C4-2B (cell line): ENCODE results near the gene FSTL4.

Experiments
- H3K27ac ChIP-seq: fragments of 450-650 bp; 2 replicates; pipeline ENCODE4 v1.5.1; 2017
- ZFX ChIP-seq: fragments of 450-650 bp; IDR thresholded peaks from 2 replicates; pipeline ENCODE4 v1.6.1; 2017
- TF ChIP-seq, protein P1 (sequence below): fragments of 450-650 bp; conservative IDR thresholded peaks from 2 replicates; pipeline ENCODE4 v1.5.1; 2017; ENCODE audit warnings: mild to moderate bottlenecking

FSTL4 gene

DNA sequence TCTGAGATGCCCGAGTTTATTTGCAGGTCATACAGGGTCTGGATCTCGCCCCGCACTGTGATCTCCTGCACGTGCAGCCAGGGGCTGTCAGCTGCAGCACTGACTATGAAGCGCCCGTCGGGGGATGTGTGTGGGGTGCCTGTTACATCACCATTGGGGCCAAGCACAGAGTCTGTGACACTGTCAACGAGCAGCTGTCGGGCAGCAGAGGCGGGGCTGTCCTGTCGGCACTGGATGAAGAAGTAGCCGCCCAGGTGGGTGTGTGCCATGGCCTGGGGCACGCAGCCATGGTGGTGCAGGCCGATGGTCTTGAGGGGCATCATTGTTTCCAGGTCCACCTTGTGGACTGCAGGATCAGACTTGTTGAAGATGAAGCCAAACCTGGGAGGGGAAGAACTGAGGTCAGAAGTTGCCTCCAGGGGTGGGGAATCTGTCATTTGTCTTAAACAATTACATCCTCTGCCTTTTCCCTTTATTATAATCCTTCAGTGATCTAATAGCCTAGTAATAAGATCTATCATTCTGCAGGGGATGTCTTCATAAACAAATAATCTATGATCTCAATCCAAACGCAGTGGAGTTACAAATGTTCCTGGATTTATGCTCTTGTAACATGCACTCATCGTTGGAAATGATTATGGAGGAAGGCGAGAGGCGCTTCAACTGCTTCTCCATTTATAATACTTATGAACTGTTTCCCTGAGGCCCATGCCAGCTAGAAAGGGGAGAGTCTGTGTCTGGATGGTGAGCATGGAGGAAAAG is 412.7 kb downstream of the FSTL4 start:
- H3K27ac ChIP-seq: no peak overlapping the region
- TF ChIP-seq, protein P1, sequence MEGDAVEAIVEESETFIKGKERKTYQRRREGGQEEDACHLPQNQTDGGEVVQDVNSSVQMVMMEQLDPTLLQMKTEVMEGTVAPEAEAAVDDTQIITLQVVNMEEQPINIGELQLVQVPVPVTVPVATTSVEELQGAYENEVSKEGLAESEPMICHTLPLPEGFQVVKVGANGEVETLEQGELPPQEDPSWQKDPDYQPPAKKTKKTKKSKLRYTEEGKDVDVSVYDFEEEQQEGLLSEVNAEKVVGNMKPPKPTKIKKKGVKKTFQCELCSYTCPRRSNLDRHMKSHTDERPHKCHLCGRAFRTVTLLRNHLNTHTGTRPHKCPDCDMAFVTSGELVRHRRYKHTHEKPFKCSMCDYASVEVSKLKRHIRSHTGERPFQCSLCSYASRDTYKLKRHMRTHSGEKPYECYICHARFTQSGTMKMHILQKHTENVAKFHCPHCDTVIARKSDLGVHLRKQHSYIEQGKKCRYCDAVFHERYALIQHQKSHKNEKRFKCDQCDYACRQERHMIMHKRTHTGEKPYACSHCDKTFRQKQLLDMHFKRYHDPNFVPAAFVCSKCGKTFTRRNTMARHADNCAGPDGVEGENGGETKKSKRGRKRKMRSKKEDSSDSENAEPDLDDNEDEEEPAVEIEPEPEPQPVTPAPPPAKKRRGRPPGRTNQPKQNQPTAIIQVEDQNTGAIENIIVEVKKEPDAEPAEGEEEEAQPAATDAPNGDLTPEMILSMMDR: no peak
- TF ChIP-seq ZFX: no peak

DNA sequence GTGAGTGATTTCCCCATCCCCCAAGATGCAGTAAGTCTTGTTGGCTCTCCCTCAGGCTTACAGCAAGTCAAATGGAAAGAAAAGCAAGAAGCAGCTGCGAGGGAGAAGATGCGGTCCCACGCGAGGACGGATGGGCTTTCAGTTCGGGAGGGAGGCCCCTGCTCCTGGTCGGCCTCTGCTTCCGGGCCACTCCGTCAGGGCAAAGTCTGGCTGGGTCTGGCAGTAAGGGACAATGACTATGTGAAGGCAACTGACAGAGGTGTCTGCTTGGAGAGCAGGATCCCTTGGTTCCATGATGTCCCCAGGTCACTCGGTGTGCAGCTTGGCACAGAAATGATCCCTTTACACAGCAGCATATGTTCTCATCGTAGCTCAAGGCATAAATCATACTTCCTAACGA is 413.8 kb downstream of the FSTL4 start:
- no peak overlapping the region for H3K27ac ChIP-seq
- TF ChIP-seq, protein P1: no peak
- no peak for TF ChIP-seq ZFX

DNA sequence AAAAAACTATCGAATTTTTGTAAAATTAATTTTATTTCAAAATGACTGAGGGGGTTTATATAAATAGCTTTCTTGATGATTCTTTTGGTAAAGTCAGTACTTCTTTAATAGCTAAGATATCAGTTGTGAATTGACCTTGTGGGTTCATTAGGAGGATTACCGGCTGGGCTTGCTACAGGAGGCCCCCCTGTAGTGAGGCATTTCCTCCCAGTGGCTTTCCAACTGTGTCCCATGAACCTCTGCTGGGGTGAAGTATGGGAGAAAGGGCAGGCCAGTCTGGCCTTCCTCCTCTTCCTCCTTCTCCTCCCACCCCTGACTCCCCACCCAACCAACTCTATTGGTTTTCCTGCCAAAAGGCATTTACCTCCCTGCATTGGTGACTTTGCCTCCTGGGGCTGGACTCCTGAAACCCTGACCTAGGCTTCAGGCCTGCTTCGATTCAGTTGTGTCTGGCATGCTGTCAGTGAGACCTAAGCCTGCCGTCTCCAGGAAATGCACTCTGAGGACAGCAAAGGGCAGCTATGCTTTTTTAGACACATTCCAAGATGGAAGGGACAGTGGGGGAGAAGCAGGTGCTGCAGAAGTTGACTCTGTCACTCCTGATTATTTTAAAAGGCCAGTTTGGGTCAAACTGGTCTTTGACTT is 415.8 kb downstream of the FSTL4 start:
- H3K27ac ChIP-seq: no peak overlapping the region
- TF ChIP-seq, protein P1: no peak
- TF ChIP-seq ZFX: no peak

DNA sequence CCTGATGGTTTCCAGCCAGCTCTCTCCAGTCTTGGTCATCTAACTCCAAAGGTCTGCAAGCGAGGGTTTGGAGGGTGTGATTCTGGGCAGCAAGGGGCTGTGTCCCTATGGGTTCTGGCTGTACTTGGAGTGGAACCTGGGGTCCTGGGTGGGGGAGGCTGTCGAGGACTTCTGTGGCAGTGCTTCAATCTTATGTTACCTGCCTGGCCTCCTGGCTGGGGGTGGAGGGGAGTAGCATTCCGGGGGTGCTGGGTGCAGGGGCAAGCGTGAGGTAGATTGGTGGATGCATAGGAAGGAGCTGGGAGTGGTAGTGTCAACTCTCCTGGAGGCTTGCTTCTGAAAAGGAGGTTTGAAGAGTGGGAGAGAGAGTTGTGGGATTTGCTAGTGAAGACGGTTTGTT is 417.1 kb downstream of the FSTL4 start:
- TF ChIP-seq, protein P1: no peak
- no peak for TF ChIP-seq ZFX
- H3K27ac ChIP-seq: no peak overlapping the region

DNA sequence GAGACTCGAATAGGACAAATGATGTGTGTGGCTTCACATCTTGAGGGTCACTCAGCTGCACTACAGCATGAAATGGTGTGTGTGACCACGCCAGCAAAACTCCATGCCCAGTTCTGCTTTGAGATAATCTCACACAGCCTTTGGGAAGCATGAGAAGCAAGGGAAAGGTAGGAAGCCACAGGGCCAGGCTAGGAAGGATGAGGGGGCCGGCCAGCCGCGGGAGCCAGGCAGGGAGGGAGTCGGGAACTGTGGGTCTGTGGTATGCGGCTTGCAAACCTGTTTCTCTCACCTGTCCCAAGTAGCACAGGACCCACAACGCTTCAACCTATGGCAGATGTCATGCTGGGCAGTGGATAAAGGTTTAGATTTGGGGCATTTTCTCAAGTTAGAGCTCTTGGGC is 418.5 kb downstream of the FSTL4 start:
- TF ChIP-seq, protein P1: no peak
- TF ChIP-seq ZFX: no peak
- H3K27ac ChIP-seq: no peak overlapping the region

DNA sequence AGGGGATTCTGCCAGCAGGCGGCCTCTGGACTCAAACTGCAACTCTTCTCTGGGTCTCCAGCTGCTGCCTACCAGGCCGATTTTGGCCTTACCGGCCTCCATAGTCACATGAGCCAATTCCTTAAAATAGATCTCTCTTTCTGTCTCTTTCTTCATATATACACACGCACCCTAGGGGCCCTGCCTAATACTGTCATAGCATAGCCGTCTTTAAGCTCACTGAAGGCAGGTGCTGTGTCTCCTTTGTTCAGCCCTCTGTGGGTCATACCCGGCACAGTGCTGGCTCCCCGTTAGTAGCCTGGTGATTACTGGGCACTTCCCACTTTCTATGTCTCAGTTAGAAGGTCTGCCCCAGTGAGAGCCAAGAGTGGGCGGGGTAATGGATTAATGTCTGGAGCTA is 419.6 kb downstream of the FSTL4 start:
- no peak overlapping the region for H3K27ac ChIP-seq
- TF ChIP-seq, protein P1: no peak
- TF ChIP-seq ZFX: no peak

DNA sequence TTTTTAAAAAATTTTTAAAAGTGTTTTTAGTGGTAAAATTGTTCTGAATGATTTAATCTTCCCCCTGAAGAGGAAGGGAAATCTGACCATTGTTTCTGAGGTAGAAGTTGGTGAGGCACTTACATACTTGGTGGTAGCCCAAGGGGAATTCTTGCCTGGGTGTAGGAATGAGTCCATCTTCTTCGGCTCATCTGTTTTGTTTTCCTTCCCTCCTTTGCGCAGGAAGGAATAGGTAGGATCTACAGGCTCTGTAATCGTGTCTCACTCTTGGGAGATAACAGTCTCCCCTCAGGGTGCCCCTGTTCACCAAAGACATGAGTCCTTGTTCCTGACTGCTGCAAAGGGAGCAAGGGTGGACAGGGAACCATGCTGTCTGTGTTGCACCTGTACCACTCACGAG is 422.5 kb downstream of the FSTL4 start:
- no peak for TF ChIP-seq ZFX
- TF ChIP-seq, protein P1: no peak
- no peak overlapping the region for H3K27ac ChIP-seq
